DMS53 (cell line): Measurements from ENCODE around the gene ASB11.

Experiments used
- DNase-seq: peaks from one replicate; lab custom pipeline; 2025; lab: John Stamatoyannopoulos, UW

ASB11 gene

DNA sequence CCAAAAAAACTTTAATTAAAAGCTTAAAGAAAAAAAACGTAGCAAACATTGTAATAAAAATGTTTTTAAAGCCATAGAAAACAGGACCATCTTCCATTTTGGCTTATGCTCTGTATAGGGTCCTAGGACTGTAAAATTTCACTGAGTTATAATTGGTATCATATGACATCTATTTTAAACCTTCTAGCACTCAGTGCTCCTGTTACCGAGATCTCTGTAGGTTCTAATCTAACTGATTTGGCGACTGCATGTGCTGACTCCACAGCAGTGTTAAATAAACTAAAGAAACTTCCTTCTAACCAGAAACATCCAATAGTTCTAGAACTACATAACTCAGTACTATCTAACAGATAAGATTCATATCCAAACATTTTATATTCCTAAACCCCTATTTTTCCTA lies at the start of gene ASB11:
ASB11 (minus strand) TSS at position 132 of the 400 bp plus-strand sequence; CDS start at position 97, 35 bp downstream.
- no peak for DNase-seq

GRCh38 chrX:15359701-15360100 lies 44.3 kb upstream of the ASB11 start:
- no peak for DNase-seq

- no peak for DNase-seq
Observed at GRCh38 chrX:15358533-15358932, 43.1 kb upstream of the ASB11 start.

DNA sequence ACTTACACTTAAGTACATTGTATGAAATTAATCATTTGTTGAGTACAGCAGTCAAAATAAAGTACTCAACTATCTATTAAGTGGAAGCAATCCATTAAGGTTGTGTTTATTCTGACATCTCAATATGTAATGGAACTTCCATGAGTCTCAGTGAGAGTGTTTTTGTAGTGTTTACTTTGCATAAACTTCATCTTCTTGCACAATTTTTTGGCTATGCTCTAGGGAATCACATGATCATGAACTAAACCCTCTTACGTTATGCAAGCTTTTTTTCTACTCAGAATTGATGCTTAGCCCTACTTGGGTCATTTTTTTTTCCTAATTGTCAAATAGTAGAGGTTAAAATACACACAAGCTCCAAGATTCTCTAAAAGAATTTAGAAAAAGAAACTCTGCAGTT lies 41.0 kb upstream of the ASB11 start:
- DNase-seq, result no peak

DNA sequence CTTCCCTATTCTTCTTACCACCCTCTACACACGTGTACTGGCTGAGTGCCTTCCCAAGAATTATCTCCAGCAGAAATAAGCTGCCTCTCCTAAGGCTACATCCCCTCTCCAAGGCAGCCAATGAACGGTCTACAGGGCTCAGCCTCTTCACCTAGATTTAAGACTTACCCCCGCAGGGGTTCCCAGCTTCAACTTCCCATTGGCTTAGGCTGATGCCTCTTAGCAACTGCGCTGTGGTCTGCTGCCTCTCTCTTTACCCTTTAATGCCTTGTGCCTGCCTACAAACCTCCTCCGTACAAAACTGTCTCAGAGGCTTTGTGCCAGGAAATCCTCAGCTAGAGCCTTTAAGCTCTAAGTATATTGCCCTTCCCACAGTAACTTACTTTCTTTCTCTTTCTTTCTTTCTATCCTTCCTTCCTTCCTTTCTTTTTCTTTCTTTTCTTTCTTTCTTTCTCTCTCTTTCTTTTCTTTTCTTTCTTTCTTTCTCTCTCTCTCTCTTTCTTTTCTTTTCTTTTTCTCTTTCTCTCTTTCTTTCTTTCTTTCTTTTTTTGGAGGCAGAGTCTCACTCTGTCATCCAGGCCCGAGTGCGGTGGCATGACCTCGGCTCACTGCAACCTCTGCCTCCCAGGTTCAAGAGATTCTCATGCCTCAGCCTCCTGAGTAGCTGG lies 35.0 kb upstream of the ASB11 start:
- no peak for DNase-seq

DNA sequence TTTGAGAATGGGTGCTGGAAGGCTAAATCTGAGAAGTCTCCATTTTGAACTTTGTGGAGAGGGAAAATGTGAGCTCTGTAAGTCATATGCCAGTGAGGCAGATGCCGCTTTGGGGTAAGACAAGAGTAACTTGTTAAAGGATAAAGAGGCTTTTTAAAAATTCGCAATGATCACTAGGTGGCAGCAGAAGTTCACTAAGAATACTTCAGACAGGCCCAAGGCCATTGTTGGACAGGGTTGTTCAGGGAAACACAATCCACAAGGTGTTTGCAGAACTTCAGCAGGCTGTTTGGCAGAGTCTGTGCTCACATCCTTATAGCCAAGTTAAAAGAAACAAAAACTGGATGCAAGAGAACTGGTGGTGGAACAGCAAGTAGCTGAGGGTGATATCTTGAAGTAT lies 33.6 kb upstream of the ASB11 start:
- DNase-seq, result peak; percentile 84

DNA sequence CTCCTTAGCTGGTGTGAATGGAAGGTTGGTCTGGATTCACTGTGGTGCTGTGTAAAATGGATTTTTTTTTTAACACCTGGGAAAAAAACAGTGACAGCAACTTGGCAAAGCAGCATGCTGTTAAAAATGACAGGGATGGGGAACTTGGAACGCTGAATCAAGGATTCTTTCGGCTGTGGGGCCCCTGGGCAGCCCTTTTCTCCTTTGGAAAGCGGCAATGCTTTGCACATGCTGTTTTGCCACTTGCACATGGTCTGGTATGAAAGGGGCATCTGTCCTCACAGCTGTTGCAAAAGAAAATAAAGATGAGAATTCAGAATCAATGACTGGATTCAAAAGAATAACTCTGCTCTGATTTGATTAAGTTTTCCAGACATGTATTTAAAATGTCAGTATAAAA lies 30.5 kb upstream of the ASB11 start:
- no peak for DNase-seq

GRCh38 chrX:15344106-15344505 lies 28.7 kb upstream of the ASB11 start:
- no peak for DNase-seq

DNA sequence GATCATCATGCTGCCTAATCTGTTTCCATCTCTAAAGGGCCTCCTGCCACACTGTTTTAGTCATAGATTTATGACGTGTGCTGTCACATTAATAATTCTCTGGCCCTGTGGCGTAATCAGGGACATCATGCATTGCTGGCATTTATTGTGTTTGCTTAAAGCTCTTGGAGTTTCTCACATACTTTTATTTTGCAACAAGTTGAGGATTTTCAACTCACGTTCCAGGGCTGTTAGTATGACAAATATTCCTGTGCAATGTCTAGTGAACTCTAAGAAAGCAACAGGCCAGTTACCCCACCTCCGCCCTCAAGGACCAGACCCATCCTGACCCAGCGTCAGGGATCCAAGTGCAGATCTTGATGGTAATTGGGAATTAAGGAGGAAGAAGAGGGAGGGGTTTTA lies 27.6 kb upstream of the ASB11 start:
- no peak for DNase-seq

GRCh38 chrX:15340867-15341266 lies 25.4 kb upstream of the ASB11 start:
- DNase-seq, result no peak

DNA sequence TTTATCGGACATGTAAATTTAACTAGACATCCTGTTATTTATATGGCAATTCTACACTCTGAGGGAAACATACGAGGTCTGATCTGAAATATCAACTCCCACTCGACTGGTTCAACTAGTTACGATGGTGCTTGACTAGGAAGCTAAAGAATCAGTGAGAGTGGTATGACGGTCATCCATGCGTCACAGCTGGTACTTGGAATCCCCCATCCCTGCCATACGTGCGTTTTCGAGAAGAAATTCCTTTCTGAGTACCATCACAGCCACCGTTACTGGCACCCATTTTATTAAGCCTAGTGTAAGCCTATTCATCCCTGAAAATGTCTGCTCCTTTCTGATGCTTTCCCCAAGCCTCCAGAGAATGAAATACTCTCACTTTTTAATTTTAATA lies 20.6 kb upstream of the ASB11 start:
- DNase-seq, result peak; percentile 90

GRCh38 chrX:15335135-15336022 lies 19.9 kb upstream of the ASB11 start, which contains the start of gene PIGA:
TSS of gene PIGA (minus strand) at chrX:15335523. CDS start at chrX:15331930, 3,593 bp downstream.
- DNase-seq, result peak; percentile 99

DNA sequence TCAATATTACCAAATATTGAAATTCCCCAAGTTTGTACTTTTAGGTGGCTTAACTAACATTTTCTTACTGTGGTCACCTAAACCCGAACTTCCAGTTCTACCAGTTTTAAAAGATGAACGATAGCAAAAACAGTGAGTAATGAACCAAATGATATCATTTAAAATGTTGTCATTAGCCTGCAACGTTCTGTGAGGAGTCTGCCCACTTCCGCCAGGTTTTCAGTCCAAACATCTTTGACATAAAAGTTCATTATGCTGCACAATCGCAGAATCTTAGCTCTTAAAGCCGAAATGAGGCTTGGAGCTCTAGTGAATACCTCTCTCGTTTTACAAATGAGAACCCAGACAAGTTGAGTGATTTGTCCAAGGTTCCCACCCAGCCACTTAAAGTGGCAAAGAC lies 19.1 kb upstream of the ASB11 start:
- peak; percentile 59 for DNase-seq

DNA sequence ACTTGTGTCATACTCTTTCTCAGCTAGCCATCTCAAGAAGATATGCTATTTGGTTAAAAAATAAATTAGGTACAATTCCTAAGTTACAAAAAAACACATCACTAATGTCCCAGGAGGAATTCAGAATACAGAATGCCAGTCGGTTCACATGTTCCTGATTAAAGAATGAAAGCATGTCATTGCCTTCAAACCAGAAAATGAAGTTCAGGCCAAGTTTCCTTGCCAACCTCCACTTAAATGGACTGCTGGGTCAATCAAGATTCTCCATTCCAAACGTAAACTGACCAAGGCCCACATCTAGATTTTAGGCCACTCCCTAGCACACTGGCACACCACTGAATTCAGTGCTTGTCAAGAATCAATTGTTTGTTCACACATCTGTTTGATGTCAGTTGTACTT lies 13.4 kb upstream of the ASB11 start:
- no peak for DNase-seq

GRCh38 chrX:15328131-15328530 lies 12.7 kb upstream of the ASB11 start:
- no peak for DNase-seq

GRCh38 chrX:15322472-15322871 lies 7.0 kb upstream of the ASB11 start:
- no peak for DNase-seq

DNA sequence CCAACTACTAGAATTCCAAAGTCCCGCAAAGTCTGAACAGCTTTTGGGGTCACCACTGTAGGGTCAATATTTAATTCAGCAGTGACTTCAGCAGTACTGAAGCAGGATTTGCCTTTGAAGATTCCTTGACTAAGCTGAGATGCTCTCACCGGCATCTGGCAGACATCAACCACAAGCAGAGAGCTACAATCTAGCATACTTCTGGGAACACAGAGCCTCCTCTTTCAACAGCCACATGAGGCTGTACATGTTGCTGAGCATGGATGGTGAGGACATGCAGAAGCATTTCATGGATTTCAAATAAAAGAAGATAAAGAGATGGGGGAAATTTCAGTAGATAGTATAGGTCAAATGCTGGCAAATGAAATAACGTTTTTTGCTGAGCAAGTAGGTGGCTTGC lies 6.6 kb upstream of the ASB11 start:
- DNase-seq, result no peak

- no peak for DNase-seq
Observed at GRCh38 chrX:15321447-15321846, 6.0 kb upstream of the ASB11 start.

DNA sequence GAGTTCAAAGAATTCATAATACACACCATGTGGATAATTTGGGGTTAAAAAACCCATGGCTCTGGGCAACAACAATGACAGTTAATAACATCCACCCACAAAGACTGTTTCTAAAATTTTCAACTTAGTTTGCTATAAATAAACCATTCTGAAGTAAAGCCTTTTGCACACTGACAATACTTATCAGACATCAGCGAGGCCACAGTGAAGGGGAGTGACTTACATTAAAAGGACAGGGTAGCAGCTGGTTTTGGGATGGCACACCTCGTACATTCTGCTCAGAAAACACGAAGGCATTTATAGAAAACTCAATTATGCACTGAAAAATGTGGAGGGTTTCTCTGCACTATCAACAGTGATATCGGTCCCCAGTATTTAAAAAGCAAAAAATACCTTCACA lies 4.9 kb upstream of the ASB11 start:
- no peak for DNase-seq

DNA sequence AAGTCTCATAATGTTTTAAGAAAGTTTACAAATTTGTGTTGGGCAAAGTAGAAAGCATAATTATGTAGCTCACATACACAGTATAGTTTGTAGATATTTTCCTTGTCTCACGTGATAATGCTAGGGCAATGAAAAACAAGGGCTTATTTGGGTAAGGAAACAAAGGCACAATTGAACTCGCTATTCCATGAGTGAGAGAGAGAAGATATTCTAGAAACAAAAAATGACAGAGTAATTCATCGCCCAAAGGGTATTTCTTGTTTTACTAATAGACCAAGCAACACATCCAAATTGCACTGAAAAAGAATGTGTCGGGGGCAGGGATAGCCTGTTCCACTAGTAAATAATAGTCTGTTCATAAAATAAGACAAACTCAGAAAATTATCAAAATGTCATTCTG lies 3.6 kb upstream of the ASB11 start:
- DNase-seq, result no peak

DNA sequence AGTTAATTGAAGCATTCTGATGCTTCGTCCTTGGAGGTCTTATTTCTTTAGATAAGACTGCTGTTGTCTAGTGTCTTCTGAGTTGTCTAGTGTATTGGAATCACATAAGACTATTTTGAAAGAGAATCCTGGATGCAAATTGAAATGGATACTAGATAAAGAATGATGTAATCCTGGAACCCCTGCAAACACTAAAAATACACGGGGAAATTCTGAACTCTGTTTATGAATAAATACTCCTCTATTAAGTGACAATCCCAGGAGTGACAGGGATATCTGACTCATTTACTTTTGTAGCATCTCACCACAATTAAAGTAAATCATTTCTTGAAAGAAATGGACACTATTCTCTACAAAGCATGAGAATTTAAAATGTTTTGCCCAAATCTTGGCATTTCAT lies 968 bp downstream of the ASB11 start:
- no peak for DNase-seq

- DNase-seq, result no peak
Observed at GRCh38 chrX:15311119-15311518, 4.3 kb downstream of the ASB11 start.

DNA sequence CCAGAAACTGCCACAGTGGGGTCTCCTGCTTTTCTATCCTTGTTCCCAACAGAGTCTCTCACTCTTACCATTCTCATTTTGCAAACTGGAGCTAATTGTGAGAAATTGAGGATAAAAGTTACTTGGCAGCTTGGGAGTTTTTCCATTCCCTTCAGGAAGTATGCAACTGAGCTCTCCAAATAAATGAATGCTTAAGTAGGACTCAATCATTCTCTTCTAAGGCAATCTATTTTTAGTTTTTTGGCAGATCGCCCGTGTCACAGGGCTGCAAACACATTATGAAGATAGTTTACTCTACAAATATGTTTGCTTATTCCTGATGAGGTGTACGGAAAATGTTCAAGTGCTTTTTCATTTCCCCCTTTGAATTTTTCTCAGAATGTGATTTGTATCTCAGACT lies 5.3 kb downstream of the ASB11 start:
- peak; percentile 59 for DNase-seq
